AG20443 (cell line): Measurements from ENCODE around the gene MLANA.
A peak's percentile ranks its signal among the peaks of the same experiment; 100 is the strongest.

Experiments used
- DNase-seq: peaks from one replicate; pipeline ENCODE4 v3.0.0; 2012; ENCODE audit warnings: low spot score, mixed read lengths

MLANA gene

GRCh38 chr9:5899292-5899691 is 8.6 kb downstream of the MLANA start:
- DNase-seq = no peak

GRCh38 chr9:5900622-5901021 is 9.9 kb downstream of the MLANA start:
- DNase-seq = no peak

- DNase-seq = no peak
These were observed 11.7 kb downstream of the MLANA start for GRCh38 chr9:5902377-5902776.

GRCh38 chr9:5908918-5909317 is 18.2 kb downstream of the MLANA start:
- DNase-seq = no peak

GRCh38 chr9:5909976-5910375 is 19.3 kb downstream of the MLANA start:
- no peak for DNase-seq

GRCh38 chr9:5910413-5911057 is 19.8 kb downstream of the MLANA start:
- DNase-seq = no peak

- DNase-seq = no peak
These were observed 24.7 kb downstream of the MLANA start for GRCh38 chr9:5915438-5915837.

GRCh38 chr9:5917273-5917672 is 26.6 kb downstream of the MLANA start:
- no peak for DNase-seq

GRCh38 chr9:5917888-5918287 is 27.2 kb downstream of the MLANA start:
- DNase-seq = no peak

GRCh38 chr9:5918460-5918859 is 27.8 kb downstream of the MLANA start:
- no peak for DNase-seq

GRCh38 chr9:5920860-5921328 is 30.2 kb downstream of the MLANA start:
- peak; percentile 51 for DNase-seq

GRCh38 chr9:5922192-5922591 is 31.5 kb downstream of the MLANA start:
- no peak for DNase-seq

- DNase-seq = no peak
These were observed 41.0 kb downstream of the MLANA start for GRCh38 chr9:5931657-5932056.

- DNase-seq = no peak
These were observed 47.8 kb downstream of the MLANA start for GRCh38 chr9:5938449-5938848.

- DNase-seq = no peak
These were observed 48.8 kb downstream of the MLANA start for GRCh38 chr9:5939530-5939929.

- no peak for DNase-seq
These were observed 50.5 kb downstream of the MLANA start for GRCh38 chr9:5941214-5941613.

GRCh38 chr9:5945112-5945511 is 54.4 kb downstream of the MLANA start:
- no peak for DNase-seq

GRCh38 chr9:5947912-5948311 is 57.2 kb downstream of the MLANA start:
- DNase-seq = no peak

GRCh38 chr9:5949103-5949699 is 58.5 kb downstream of the MLANA start:
- no peak for DNase-seq

GRCh38 chr9:5950261-5950660 is 59.6 kb downstream of the MLANA start:
- DNase-seq = no peak

GRCh38 chr9:5951686-5952211 is 61.1 kb downstream of the MLANA start:
- DNase-seq = no peak

- no peak for DNase-seq
These were observed 63.3 kb downstream of the MLANA start for GRCh38 chr9:5953743-5954707.

- no peak for DNase-seq
These were observed 66.5 kb downstream of the MLANA start for GRCh38 chr9:5957166-5957565.
